Activated CD8-positive, alpha-beta memory T cell treated with anti-CD3 and anti-CD28 coated beads for 48 hours (primary cell): ENCODE measurements around the gene SYTL3.
"Not testable (repeated sequence)": the region's sequence is repeated elsewhere in the genome, so short reads cannot be mapped to it uniquely, and the experiment has no call there.

Source experiments
- DNase-seq, 3 experiments: peaks; one replicate each; pipeline ENCODE4 v3.0.0-alpha.2; 2020; ENCODE audit warnings: low read depth in 2 of 3, low spot score in 2 of 3

SYTL3 gene, protein sequence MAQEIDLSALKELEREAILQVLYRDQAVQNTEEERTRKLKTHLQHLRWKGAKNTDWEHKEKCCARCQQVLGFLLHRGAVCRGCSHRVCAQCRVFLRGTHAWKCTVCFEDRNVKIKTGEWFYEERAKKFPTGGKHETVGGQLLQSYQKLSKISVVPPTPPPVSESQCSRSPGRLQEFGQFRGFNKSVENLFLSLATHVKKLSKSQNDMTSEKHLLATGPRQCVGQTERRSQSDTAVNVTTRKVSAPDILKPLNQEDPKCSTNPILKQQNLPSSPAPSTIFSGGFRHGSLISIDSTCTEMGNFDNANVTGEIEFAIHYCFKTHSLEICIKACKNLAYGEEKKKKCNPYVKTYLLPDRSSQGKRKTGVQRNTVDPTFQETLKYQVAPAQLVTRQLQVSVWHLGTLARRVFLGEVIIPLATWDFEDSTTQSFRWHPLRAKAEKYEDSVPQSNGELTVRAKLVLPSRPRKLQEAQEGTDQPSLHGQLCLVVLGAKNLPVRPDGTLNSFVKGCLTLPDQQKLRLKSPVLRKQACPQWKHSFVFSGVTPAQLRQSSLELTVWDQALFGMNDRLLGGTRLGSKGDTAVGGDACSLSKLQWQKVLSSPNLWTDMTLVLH

GRCh38 chr6:158649289-158650143, at the start of gene SYTL3:
SYTL3 (plus strand) TSS chr6:158650054; CDS start chr6:158663269, 13,215 bp downstream.
- DNase-seq, result peak; percentile 42 to 74 (median 71)

DNA sequence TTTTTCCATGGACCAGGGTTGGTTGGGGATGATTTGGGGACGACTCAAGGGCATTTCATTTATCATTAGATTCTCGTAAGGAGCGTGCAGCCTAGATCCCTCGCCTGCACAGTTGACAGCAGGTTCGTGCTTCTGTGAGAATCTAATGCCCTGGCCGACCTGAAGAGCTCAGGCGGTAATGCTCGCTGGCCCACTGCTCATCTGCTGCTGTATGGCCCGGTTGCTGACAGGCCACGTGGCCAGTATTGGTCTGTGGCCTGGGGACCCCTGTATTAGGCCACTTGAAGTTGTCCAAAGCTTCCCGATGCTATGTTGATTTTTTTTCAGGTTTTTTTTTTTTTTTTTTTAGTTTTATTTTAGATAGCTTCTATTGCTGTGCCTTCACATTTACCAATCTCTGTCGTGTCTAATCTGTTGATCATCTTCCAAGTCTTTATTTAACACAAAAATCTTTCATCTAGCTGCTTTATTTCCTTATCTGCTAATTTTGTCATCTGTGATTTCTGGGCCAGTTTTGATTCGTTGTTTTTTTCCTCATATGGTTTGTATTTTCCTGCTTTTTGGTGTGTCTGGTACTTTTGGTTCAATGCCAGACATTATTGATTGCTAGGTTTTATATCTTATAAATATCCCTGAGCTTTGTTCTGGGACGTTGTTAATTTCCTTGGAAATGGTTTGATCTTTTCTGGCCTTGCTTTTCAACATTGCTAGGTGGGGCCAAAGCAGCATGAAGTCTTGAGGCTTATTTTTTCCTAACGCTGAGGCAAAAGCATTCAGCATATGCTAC, 46.4 kb upstream of the SYTL3 start:
- DNase-seq, result no peak

- DNase-seq, result no peak
These were observed 45.8 kb upstream of the SYTL3 start for GRCh38 chr6:158604048-158604406.

- DNase-seq, result peak in 1 of 3 experiments; percentile 17
These were observed 44.5 kb upstream of the SYTL3 start for GRCh38 chr6:158605266-158605878.

DNA sequence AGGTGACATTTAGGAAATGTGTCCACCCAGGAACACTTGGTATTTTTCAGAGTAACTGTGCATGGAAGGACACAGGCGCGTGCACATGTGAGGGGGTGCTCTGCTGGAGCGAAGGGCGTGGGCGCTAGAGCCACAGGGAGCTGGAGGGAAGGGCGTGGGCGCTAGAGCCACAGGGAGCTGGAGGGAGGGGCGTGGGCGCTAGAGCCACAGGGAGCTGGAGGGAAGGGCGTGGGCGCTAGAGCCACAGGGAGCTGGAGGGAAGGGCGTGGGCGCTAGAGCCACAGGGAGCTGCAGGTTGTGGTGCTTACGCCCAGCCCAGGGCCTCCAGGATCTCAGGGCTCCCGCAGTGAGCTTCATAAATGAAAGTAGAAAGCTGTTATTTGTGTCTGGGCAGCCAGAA, 43.8 kb upstream of the SYTL3 start:
- DNase-seq, result not testable (repeated sequence)

GRCh38 chr6:158606935-158607334, 42.9 kb upstream of the SYTL3 start:
- DNase-seq, result no peak

GRCh38 chr6:158607411-158608170, 42.3 kb upstream of the SYTL3 start:
- no peak for DNase-seq

GRCh38 chr6:158608221-158608620, 41.6 kb upstream of the SYTL3 start:
- no peak for DNase-seq

- no peak for DNase-seq
These were observed 40.2 kb upstream of the SYTL3 start for GRCh38 chr6:158609455-158610155.

DNA sequence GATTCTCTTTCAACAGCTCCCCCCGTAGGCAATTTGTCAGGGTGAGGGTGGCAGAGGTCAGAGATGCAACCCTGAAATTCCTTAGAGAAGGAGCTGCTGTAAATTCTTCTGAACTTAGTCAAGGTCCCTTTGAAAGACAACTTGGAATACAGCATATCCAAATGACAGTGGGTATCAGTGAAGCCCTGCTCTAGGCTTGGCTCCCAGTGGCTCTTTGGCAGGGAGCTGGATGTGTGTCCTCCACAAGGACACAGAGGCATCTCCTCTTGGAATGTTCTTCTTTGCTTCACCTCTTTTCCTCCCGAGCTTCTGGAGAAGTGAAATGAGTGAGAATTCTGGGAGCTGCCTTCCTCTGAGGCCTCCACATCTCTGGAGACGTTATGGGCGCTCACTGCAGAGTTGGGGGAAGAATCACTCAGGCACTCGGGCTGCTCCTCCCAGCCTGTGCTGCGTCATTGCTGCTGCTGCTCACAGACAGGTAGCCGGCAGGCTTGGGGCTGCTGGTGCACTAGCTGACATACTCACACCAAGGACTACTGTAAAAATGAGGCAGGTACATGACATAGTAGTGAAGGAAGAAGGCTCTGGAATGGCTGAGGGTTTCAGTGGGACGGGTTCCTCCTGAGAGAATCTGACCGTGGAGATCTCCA, 39.4 kb upstream of the SYTL3 start:
- DNase-seq, result no peak

GRCh38 chr6:158611039-158611438, 38.8 kb upstream of the SYTL3 start:
- DNase-seq, result no peak

DNA sequence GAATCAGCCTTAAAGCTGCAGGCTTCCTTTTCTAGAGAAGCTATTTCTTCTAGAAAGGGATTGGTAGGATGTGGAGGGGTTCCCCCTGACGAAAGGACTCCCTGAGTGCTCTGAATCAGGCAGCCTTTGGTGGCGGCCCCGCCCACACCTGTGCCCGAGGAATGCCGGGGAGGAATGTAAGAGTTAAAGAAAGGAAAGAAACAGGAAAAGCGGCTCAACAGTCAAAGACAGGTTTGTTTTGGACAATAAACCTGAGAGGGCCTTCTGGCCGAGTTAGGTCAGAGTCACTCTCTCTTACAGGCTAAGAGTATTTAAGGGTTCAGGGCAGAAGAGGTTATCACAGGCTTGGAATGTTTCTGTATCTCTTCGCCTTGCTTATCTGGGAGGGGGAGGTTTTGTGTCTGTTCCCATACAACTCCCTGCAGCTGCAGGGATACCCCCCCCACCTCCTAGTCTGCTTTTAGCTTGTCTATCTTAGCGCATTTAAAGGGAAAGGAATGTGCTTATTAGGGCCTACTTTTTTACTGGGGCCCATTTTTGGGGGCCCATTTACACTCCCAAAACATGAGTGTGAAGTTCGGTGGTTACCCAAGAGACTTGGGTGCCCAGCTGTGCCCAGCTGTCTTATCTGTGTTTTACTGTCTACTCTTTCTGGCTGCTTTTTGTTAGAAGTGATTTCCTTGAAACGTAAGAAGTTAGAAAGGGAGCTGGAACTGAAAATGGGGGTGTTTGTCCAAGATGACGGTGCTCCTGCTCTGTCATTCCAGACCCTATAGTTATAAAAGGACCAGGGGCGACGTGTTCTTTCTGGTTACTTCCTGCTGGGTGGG, 38.1 kb upstream of the SYTL3 start:
- DNase-seq, result no peak

DNA sequence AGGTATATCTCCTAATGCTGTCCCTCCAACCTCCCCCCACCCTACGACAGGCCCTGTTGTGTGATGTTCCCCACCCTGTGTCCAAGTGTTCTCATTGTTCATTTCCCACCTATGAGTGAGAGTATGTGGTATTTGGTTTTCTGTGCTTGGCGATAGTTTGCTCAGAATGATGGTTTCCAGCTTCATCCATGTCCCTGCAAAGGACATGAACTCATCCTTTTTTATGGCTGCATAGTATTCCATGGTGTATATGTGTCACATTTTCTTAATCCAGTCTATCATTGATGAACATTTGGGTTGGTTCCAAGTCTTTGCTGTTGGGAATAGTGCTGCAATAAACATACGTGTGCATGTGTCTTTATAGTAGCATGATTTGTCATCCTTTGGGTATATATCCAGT, 35.2 kb upstream of the SYTL3 start:
- not testable (repeated sequence) for DNase-seq

- not testable (repeated sequence) for DNase-seq
These were observed 31.6 kb upstream of the SYTL3 start for GRCh38 chr6:158618289-158618688.

DNA sequence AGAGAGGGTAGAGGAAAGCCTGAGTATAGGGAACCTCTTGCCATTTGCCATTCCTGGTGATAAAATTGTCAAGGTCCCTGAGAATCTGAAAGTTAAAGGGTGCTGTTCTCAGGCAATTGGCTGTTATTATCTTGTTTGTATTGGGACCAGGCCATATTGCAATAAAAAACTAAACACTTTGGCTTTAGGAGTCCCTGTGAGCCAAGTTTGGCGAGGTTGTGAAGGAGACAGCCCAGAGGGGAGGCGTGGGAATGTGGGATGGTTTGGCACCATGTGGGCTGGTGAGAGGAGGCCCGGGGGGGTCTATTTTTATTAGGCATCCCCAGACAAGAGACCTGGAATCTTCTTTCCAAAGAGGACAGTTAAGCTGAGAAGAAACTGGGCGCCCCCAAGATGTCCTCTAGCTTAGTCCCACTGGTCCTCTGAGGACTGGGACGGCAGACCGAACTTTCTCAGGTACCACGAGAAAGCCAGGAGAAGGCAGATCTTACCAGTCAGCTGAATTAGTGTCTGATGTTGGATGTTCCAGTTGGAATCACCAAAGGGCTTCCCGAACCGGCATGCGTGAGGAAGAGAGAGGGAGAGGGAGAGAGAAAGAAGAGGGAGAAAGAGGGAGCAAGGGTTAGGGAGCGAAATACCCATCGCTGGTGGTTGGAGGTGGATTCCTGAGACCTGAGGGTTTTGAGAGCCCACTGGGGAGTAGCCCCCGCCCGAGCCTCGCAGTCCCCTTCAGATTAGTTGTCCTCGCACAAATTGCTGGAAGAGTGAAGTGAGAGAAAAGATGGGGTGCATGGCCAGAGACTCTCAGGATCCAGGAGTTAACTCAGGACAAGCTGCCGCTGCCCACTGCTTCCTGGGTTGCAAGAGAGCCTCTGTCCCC, 29.7 kb upstream of the SYTL3 start:
- DNase-seq, result no peak

DNA sequence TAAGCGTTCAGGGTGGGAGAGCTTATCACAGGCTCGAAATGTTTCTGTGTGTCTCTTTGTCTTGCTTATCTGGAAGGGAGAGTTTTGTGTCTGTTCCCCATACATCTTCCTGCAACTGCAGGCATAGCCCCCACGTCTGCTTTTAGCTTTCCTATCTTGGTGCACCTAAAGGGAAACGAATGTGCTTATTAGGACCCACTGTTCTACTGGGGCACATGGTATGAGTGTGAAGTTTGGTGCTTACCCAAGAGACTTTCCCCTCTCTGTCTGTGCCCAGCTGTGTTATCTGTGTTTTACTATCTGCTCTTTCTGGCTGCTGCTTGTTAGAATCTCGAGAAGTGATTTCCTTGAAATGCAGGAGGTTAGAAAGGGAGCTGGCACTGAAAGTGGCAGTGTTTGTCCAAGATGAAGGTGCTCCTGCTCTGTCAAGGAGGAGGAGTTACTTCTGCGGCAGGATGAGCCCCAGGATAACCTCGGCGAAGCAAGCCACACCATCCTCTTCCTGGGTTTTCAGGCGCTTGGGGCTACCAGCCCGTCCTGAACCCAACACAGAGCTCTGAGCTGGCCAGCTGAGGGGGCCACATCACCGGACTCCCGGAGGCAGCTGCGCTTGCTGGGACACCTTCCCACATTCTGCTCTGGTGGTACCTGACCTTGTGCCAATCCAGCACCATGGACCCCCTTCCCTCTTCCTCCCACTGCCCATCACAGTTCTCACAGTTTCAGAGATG, 28.7 kb upstream of the SYTL3 start:
- DNase-seq, result no peak
